ENCODE results near the gene CC2D1A. TPM values are rescaled to one million over a fixed set of nuclear protein-coding genes. Genes with fewer than 3 reads are reported as not detected.

CC2D1A gene
- total RNA-seq, 4 donors from 2014 or later = 42.7 to 99.3 (median 56.0) TPM

DNA sequence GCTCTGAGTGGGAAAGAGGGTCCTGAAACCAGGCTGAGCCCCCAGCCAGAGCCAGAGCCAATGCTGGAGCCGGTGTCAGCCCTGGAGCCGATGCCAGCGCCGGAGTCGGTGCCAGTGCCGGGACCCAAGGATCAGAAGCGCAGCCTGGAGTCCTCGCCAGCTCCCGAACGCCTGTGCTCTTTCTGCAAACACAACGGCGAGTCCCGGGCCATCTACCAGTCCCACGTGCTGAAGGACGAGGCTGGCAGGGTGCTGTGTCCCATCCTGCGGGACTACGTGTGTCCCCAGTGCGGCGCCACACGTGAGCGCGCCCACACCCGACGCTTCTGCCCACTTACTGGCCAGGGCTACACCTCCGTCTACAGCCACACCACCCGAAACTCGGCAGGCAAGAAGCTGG is 28.7 kb upstream of the CC2D1A start:
- TF ChIP-seq POLR2A (IDR thresholded peaks at IDR 0.05) = no peak
- TF ChIP-seq, protein P1, sequence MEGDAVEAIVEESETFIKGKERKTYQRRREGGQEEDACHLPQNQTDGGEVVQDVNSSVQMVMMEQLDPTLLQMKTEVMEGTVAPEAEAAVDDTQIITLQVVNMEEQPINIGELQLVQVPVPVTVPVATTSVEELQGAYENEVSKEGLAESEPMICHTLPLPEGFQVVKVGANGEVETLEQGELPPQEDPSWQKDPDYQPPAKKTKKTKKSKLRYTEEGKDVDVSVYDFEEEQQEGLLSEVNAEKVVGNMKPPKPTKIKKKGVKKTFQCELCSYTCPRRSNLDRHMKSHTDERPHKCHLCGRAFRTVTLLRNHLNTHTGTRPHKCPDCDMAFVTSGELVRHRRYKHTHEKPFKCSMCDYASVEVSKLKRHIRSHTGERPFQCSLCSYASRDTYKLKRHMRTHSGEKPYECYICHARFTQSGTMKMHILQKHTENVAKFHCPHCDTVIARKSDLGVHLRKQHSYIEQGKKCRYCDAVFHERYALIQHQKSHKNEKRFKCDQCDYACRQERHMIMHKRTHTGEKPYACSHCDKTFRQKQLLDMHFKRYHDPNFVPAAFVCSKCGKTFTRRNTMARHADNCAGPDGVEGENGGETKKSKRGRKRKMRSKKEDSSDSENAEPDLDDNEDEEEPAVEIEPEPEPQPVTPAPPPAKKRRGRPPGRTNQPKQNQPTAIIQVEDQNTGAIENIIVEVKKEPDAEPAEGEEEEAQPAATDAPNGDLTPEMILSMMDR (IDR thresholded peaks at IDR 0.05) = no peak
- no peak for TF ChIP-seq EP300 (IDR thresholded peaks at IDR 0.05)
- 89 to 92% methylated on average over 19 to 25 of the region's 27 CpGs for WGBS, 2 donors
- H3K9me3 ChIP-seq = no peaks in the 10 kb centered on the region

DNA sequence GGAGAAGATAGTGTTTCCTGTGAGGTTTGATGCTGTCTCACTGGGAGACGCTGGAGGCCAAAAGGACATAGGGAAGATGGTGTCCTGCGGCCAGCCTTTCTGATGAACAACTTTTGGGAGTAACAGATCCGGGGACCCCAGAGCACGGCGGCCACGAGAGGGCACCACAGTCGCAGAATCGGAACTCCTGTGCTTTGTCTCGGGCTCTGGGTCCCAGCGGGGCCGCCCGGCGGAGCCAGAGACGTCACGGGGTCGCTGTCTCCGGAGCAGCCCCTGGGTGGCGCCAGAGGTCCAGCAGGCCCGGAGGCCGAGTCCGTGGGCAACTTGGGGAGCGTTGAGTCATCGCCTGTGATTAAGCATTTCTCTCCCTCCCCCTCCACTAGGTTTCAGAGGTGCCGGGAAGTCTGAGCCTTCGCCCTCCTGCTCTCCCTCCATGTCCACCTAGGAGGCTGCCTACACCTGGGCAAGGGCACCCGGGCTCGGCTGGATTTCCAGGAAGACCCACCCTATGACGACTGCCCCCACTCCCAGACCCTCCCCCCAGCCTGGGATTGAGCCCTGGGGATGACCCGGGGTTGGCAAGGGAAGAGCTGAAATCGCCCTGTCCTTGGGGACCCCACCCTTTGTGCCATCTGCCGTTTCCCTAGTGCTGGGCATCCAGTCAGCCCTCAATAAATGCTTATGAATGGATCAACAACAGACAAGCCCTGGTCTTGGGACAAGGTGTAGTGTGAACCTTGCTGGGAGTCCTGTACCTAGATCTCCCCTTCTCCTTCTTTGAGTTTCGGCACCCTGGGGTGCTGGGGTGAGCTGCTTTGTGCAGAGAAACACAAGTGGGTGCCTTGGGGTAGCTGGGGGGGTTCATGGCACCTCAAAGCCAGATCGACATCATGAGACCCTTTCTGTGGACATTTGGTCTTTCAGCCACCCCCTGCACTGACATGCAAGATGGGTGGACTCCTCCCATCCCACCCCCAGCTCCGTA is 25.6 kb upstream of the CC2D1A start:
- Histone ChIP-seq H3K9me3 (no peaks in the 10 kb centered on the region), H3K27me3 (peaks cover 0 to 4% of the 10 kb centered on the region in 2 donors), H3K36me3 (no peaks in the 10 kb centered on the region), H3K4me1 (peaks cover 4 to 41% (median 31%) of the 10 kb centered on the region in 4 donors), H3K27ac (peak overlapping the region; percentile 62 to 92 (median 77)), H3K4me3 (peak overlapping the region in 3 of 4 donors; percentile 6 to 36 (median 13))
- WGBS, 2 donors = 5 to 6% methylated on average over 29 to 33 of the region's 34 CpGs
- TF ChIP-seq POLR2A (IDR thresholded peaks at IDR 0.05) (no peak), EP300 (IDR thresholded peaks at IDR 0.05) (peak; percentile 61 to 81)
- TF ChIP-seq, protein P1 (IDR thresholded peaks at IDR 0.05) = peak; percentile 97 to 100 (median 99)
- DNase-seq (ENCODE audit: low spot score in 2 of 2) = peak; percentile 98 to 99

More for the DNA sequence above, 28.7 kb upstream of the CC2D1A start:
- Histone ChIP-seq H3K36me3 (no peaks in the 10 kb centered on the region), H3K4me1 (peaks cover 4 to 49% (median 34%) of the 10 kb centered on the region in 4 donors), H3K27me3 (peaks cover 0 to 18% of the 10 kb centered on the region in 2 donors), H3K27ac (no peak overlapping the region), H3K4me3 (no peak overlapping the region)
- DNase-seq (ENCODE audit: low spot score in 2 of 2) = no peak

DNA sequence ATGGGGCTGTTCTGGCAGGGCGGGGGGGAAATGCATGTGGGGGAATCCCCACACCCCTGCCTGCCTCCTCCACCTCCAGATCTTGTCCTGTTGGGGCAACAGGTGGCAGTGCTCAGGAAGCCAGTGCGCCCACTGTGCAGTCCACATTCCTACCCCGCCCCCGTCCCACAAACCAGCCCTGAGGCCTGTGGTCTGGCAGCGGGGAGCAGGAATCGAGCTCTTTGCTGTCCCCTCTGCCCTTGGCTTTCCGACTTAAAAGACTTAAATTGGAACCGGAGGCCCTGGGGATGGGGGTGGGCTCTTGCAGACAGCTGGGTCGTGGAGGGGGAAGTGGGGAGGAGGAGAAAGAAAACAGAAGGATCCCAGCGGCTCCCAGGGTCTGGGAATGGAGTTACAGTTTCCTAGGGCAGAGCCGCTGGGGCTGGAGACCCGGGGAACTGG is 24.7 kb upstream of the CC2D1A start:
- DNase-seq (ENCODE audit: low spot score in 2 of 2) = no peak
- WGBS, 2 donors = 18 to 27% methylated on average over 11 of the region's 12 CpGs

DNA sequence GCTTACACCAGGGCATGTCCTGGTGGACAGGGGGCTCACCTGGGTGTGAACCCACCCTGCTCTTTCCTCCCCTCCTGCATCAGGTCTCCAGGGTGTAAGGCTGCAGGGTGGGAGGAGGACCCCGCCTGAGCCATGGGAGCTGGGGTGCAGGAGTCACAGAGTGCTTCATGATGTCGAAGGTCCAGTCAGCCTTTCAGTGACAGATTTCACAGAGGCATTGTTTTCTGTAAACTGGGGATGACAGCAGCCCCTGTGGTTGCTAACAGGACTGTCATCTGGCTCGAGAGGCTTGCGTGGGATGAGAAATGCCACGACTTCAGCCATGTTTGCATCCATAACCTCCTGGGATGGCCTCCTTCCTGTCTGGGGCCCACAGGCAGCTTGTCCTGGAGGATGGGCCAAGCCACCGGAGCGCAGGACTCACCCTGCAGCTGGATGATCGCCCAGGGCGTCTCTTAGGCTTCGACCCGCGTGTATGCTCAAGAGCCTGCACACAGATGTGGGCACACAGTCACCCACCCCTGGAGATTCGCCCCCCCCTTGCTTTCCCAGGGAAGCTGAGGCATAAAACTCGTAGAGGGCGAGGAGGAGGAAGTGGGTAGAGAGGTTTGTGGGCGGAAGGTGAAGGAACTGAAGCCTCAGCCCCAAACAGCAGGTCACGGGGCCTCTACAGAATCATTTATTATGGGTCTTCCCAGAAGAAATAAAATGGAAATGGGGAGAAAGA is 24.1 kb upstream of the CC2D1A start:
- Histone ChIP-seq H3K27ac (peak overlapping the region; percentile 41 to 92 (median 77)), H3K4me1 (peaks cover 4 to 41% (median 31%) of the 10 kb centered on the region in 4 donors), H3K27me3 (peaks cover 0 to 4% of the 10 kb centered on the region in 2 donors), H3K9me3 (no peaks in the 10 kb centered on the region), H3K36me3 (no peaks in the 10 kb centered on the region), H3K4me3 (no peak overlapping the region)
- DNase-seq (ENCODE audit: low spot score in 2 of 2) = peak in 1 of 2 donors; percentile 46
- no peak for TF ChIP-seq EP300 (IDR thresholded peaks at IDR 0.05)
- no peak for TF ChIP-seq POLR2A (IDR thresholded peaks at IDR 0.05)
- TF ChIP-seq, protein P1 (IDR thresholded peaks at IDR 0.05) = no peak
- 24 to 29% methylated on average over 15 to 17 of the region's 17 CpGs for WGBS, 2 donors

More for the DNA sequence above, 24.7 kb upstream of the CC2D1A start:
- TF ChIP-seq, protein P1 (IDR thresholded peaks at IDR 0.05) = no peak
- TF ChIP-seq EP300 (IDR thresholded peaks at IDR 0.05) (no peak), POLR2A (IDR thresholded peaks at IDR 0.05) (no peak)
- Histone ChIP-seq H3K27me3 (peaks cover 0 to 4% of the 10 kb centered on the region in 2 donors), H3K4me3 (no peak overlapping the region), H3K4me1 (peaks cover 4 to 41% (median 31%) of the 10 kb centered on the region in 4 donors), H3K9me3 (no peaks in the 10 kb centered on the region), H3K27ac (peak overlapping the region; percentile 41 to 92 (median 77)), H3K36me3 (no peaks in the 10 kb centered on the region)

All from tibial nerve (tissue), 4 donors.